Activated CD4-positive, alpha-beta memory T cell treated with anti-CD3 and anti-CD28 coated beads for 36 hours (primary cell): Measurements from ENCODE around the gene RHCE. TPM values are rescaled to one million over a fixed set of nuclear protein-coding genes. Genes with fewer than 3 reads are reported as not detected.
"Not testable (repeated sequence)": the region's sequence is repeated elsewhere in the genome, so short reads cannot be mapped to it uniquely, and the experiment has no call there.

ENCODE experiments used
- CTCF ChIA-PET: fragments of 350-600 bp; sonication (Branson Sonifier 250); formaldehyde crosslinking; loops from one replicate; lab custom pipeline; 2021; ENCODE audit warnings: antibody characterized with exemption, inconsistent platforms; lab: Charles Lee
- POLR2A ChIA-PET: fragments of 350-600 bp; sonication (Branson Sonifier 250); formaldehyde crosslinking; loops from one replicate; lab custom pipeline; 2021; ENCODE audit warnings: antibody characterized with exemption; lab: Charles Lee
- DNase-seq: peaks from one replicate; pipeline ENCODE4 v3.0.0-alpha.2; 2020
- H3K27ac Mint-ChIP-seq: one replicate; pipeline ENCODE4 v1.8.0; 2021; ENCODE audit warnings: mixed read lengths
- H3K27me3 Mint-ChIP-seq: one replicate; pipeline ENCODE4 v1.8.0; 2021; ENCODE audit warnings: mixed read lengths
- H3K36me3 Mint-ChIP-seq: one replicate; pipeline ENCODE4 v1.8.0; 2021; ENCODE audit warnings: mixed read lengths
- H3K4me1 Mint-ChIP-seq: one replicate; pipeline ENCODE4 v1.8.0; 2021; ENCODE audit warnings: low read depth, mixed read lengths
- H3K4me3 Mint-ChIP-seq: one replicate; pipeline ENCODE4 v1.8.0; 2021; ENCODE audit warnings: mild to moderate bottlenecking, mixed read lengths
- H3K9me3 Mint-ChIP-seq: one replicate; pipeline ENCODE4 v1.8.0; 2021; ENCODE audit warnings: mixed read lengths
- intact Hi-C: fragments of 100-400 bp; cut with micrococcal nuclease; formaldehyde crosslinking; loops from one replicate; pipeline ENCODE4 v1.15.1; 2023
- total RNA-seq, 2 experiments: library from RNA; stranded (reverse); gene quantifications; one replicate each; pipeline ENCODE4 v1.2.3, GENCODE V29; 2021

Gene RHCE
- total RNA-seq, 2 experiments from 2014 or later, result 0.44 to 0.45 TPM

DNA sequence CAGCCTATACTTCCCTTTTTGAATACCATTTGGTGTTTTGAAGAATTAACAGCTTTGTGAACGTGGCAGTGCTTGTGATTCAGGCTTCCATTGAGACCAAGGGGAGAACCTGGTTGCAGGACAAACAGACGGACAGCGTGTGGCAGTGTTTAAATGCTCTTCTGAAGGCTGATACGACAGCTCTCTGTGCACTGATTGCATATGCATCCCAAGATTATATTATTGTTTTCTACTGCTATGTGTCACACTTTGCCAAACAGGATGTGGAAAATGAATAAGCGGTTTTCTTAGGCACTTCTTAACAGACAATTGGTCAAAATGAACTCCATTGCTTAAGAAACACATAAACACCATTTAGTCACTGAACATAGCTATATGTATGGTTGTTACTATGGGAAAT, 90.7 kb downstream of the RHCE start:
- POLR2A ChIA-PET, H3K27me3 Mint-ChIP-seq, H3K9me3 Mint-ChIP-seq, H3K4me3 Mint-ChIP-seq, intact Hi-C loops, CTCF ChIA-PET, H3K27ac Mint-ChIP-seq, H3K4me1 Mint-ChIP-seq, H3K36me3 Mint-ChIP-seq: not testable (repeated sequence)
- peak; percentile 17 for DNase-seq

DNA sequence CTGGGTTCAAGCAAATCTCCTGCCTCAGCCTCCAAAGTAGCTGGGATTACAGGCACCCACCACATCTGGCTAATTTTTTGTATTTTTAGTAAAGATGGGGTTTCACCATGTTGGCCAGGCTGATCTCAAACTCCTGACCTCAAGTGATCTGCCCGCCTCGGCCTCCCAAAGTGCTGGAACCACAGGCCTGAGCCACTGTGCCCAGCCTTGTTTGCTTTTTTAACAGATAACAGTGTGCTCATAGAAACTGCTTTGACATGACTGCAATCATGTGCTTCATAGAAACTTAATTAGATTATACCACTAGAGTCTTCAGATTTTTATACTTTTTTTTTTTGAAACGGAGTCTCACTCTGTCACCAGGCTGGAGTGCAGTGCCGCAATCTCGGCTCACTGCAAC, 91.3 kb downstream of the RHCE start:
- H3K4me3 Mint-ChIP-seq, H3K4me1 Mint-ChIP-seq, H3K27ac Mint-ChIP-seq, H3K27me3 Mint-ChIP-seq, H3K36me3 Mint-ChIP-seq, CTCF ChIA-PET, H3K9me3 Mint-ChIP-seq, POLR2A ChIA-PET, intact Hi-C loops, DNase-seq: not testable (repeated sequence)

DNA sequence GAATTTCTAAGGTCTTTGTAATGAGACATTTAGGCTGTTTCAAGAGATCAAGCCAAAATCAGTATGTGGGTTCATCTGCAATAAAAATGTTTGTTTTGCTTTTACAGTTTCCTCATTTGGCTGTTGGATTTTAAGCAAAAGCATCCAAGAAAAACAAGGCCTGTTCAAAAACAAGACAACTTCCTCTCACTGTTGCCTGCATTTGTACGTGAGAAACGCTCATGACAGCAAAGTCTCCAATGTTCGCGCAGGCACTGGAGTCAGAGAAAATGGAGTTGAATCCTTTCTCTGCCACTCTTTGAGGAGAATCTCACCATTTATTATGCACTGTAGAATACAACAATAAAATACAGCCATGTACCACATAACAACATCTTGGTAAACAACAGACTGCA, 91.8 kb downstream of the RHCE start:
- intact Hi-C loops, H3K9me3 Mint-ChIP-seq, H3K4me3 Mint-ChIP-seq, DNase-seq, H3K36me3 Mint-ChIP-seq, H3K27ac Mint-ChIP-seq, CTCF ChIA-PET, POLR2A ChIA-PET, H3K27me3 Mint-ChIP-seq, H3K4me1 Mint-ChIP-seq: not testable (repeated sequence)

GRCh38 chr1:25327864-25328790, 92.5 kb downstream of the RHCE start:
- CTCF ChIA-PET, POLR2A ChIA-PET, H3K4me1 Mint-ChIP-seq, H3K27ac Mint-ChIP-seq, DNase-seq, H3K36me3 Mint-ChIP-seq, H3K9me3 Mint-ChIP-seq, intact Hi-C loops, H3K4me3 Mint-ChIP-seq, H3K27me3 Mint-ChIP-seq: not testable (repeated sequence)

GRCh38 chr1:25324407-25324806, 96.2 kb downstream of the RHCE start:
- CTCF ChIA-PET, POLR2A ChIA-PET, H3K4me3 Mint-ChIP-seq, intact Hi-C loops, H3K27ac Mint-ChIP-seq, H3K27me3 Mint-ChIP-seq, H3K9me3 Mint-ChIP-seq, H3K36me3 Mint-ChIP-seq, DNase-seq, H3K4me1 Mint-ChIP-seq: not testable (repeated sequence)

- CTCF ChIA-PET, H3K4me3 Mint-ChIP-seq: not testable (repeated sequence)
Observed at GRCh38 chr1:25322127-25322526, 98.5 kb downstream of the RHCE start.

DNA sequence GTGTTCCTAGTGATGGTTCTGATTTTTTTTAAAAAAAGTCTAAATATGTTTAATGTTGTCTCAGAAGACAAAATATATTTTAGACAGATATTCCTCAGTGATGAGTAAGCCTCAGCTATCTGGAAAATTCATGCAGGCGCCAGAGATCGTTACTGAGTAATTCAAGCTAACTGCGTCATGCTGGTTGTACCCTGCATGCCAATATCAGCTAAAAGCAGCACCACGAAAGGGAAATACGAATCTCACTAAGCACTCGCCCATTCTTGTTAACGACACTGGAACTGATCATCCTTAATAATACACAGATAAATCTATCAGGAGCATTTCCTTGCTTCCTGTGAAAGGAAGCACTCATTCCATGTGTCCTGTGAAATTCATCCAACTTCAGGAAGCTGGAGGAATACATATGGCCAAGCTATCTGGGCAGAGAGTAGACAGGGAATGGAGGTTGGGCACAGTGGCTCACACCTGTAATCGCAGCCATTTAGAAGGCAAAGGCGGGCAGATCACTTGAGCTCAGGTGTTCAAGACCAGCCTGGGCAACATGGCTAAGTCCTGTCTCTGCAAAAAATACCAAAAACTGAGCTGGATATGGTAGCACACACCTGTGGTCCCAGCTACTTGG, 100.2 kb downstream of the RHCE start:
- H3K27ac Mint-ChIP-seq, POLR2A ChIA-PET, DNase-seq, H3K4me3 Mint-ChIP-seq, H3K4me1 Mint-ChIP-seq, H3K9me3 Mint-ChIP-seq, H3K36me3 Mint-ChIP-seq, intact Hi-C loops, H3K27me3 Mint-ChIP-seq, CTCF ChIA-PET: not testable (repeated sequence)

More at GRCh38 chr1:25322127-25322526, 98.5 kb downstream of the RHCE start:
- POLR2A ChIA-PET, H3K27me3 Mint-ChIP-seq, intact Hi-C loops, H3K4me1 Mint-ChIP-seq, H3K27ac Mint-ChIP-seq, DNase-seq, H3K9me3 Mint-ChIP-seq, H3K36me3 Mint-ChIP-seq: not testable (repeated sequence)

- H3K9me3 Mint-ChIP-seq, POLR2A ChIA-PET, H3K27ac Mint-ChIP-seq: not testable (repeated sequence)
Observed at GRCh38 chr1:25312806-25313470, 107.7 kb downstream of the RHCE start.

More at GRCh38 chr1:25312806-25313470, 107.7 kb downstream of the RHCE start:
- DNase-seq, H3K4me3 Mint-ChIP-seq, CTCF ChIA-PET, H3K27me3 Mint-ChIP-seq, intact Hi-C loops, H3K4me1 Mint-ChIP-seq: not testable (repeated sequence)
- H3K36me3 Mint-ChIP-seq, result peaks cover 14% of the 10 kb centered on the region

Other genes starting within 250 kb of the RHCE start
- gene SYF2, start 188.3 kb downstream of the RHCE start, total RNA-seq, result 10 to 100 TPM; 45.1 to 45.6 TPM
- 100 to 1,000 TPM; 123 to 143 TPM for gene RSRP1, start 173.4 kb downstream of the RHCE start, total RNA-seq
- gene RHD, start 148.3 kb downstream of the RHCE start, total RNA-seq, result not detected
- 100 to 1,000 TPM; 124 to 128 TPM for gene TMEM50A, start 82.5 kb downstream of the RHCE start, total RNA-seq
- 10 to 100 TPM; 11.0 to 11.4 TPM for gene MACO1, start 10.1 kb upstream of the RHCE start, total RNA-seq
- 10 to 100 TPM; 11.9 to 14.8 TPM for gene LDLRAP1, start 122.8 kb upstream of the RHCE start, total RNA-seq
- 1 to 10 TPM; 4.6 to 4.8 TPM for gene MAN1C1, start 196.0 kb upstream of the RHCE start, total RNA-seq